NCI-H748 treated with DMSO at 0.1 percent for 48 hours (cell line): ENCODE measurements around the gene GTPBP6.
"Not testable (repeated sequence)": the region's sequence is repeated elsewhere in the genome, so short reads cannot be mapped to it uniquely, and the experiment has no call there.

Source experiments
- DNase-seq: peaks from one replicate; lab custom pipeline; 2025; lab: John Stamatoyannopoulos, UW

Gene GTPBP6

DNA sequence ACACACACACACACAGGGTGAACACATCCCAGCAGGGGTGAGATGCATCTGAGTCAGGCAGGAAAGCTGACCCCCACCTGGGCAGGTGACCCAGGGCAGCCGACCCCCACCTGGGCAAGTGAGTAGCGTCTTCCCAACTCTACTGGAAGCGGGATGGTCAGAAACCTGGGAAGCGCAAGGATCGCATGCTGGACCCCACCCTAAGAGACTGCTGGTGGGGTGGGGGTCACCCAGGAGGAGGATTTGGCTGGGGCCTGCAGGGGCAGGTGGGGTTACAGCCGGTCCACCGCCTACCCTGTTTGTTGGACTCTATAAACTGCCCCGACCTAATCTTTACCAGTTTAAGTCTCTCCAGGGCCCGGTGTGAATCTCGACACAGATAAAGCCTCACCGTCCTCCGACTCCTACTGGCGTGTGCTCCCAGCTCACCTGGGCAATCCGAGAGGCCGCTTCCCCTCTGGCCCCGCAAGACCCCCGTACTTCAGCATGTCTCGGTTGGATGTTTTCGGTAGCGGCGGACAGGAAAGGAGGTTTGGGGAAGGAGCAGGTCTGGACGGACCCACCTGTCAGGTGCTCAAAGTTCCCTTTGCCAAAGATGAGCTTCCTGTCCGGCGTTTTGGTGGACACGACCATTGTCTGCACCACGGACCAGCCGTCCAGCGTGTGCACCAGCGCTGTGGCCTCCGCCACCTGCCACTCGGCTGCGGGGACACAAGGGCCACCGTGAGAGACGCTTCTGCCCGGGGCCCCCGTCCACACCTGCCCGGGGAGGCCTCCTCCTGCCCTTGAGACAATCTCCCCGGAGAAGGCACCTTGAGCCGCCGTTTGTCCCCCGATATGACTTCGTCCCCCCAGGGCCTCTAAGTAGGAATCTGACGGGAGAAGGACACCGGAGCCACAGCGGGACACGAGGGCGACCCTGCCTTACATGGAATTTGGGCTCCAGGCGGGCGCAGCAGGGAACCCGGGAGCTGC lies 2.0 kb downstream of the GTPBP6 start:
- DNase-seq, result no peak

DNA sequence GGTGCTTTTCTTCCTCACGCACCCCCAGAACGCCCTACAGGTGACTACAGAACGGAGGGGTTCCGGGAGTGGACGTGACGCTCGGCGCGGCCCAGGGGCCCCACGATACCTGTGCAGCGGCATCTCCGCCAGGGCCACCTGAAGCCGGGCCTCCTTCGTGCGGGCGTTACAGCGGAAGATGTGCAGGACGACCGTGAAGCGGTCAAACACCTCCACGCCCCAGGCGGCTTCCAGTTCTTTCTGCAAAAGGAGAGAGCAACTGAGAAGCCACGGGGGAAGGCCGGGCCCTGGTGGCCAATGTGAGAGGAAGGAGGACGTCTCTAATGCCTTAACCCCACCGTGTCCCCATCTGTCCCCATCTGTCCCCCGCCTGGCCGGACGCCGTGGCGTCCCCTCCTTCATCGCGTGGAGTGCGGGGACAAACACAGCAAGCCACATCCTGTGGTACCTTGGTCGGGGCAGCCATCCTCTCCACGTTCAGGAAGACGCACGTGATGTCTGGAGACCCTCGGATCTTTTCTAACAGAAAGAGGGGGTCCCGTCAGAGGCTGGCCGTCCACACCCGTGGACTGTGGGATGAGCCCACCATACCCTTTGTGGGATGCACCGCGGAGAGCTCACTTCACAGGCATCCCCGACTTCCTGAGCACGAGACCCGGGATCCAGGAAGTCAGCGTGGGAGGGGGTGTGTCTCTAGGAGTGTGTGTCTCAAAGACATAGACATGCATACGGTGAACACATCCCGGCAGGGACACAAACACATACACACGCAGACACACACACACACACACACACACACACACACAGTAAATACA lies 3.6 kb downstream of the GTPBP6 start:
- no peak for DNase-seq

- DNase-seq, result no peak
Measured at GRCh38 chrX:314049-314448, 4.5 kb downstream of the GTPBP6 start.

- no peak for DNase-seq
Measured at GRCh38 chrX:313546-313945, 5.0 kb downstream of the GTPBP6 start.

DNA sequence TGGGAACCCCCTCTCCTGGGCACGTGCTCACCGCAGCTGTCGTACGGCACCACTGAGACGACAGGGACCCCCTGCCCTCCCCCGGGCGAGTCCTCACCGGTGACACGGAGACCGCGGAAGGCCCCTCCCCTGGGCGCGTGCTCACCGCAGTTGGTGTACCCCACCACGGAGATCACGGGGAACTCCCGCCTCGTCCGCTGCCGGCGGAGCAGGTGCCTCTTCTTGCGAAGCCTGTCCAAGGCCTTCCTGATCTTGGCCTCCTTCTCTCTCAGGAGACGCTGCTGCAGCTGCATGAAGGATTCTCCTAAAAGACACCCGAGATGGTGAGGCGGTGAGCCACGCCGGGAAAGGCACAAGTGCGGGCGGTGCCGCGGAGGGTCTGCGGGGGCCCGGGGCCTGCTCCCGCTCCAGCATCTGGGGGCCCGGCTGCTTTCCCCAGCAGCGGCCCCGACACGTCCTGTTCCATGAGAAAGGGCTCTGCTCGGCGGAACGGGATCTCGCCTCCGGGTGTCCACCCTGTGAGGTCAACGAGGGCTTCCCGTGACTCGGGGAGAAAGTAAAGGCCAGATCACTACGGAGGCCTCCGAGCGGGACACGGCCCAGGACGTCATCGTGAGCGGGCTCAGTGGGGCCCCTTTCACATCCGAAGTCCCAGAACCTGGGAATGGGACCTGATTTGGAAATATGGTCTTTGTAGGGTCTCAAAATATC lies 5.8 kb downstream of the GTPBP6 start:
- no peak for DNase-seq

DNA sequence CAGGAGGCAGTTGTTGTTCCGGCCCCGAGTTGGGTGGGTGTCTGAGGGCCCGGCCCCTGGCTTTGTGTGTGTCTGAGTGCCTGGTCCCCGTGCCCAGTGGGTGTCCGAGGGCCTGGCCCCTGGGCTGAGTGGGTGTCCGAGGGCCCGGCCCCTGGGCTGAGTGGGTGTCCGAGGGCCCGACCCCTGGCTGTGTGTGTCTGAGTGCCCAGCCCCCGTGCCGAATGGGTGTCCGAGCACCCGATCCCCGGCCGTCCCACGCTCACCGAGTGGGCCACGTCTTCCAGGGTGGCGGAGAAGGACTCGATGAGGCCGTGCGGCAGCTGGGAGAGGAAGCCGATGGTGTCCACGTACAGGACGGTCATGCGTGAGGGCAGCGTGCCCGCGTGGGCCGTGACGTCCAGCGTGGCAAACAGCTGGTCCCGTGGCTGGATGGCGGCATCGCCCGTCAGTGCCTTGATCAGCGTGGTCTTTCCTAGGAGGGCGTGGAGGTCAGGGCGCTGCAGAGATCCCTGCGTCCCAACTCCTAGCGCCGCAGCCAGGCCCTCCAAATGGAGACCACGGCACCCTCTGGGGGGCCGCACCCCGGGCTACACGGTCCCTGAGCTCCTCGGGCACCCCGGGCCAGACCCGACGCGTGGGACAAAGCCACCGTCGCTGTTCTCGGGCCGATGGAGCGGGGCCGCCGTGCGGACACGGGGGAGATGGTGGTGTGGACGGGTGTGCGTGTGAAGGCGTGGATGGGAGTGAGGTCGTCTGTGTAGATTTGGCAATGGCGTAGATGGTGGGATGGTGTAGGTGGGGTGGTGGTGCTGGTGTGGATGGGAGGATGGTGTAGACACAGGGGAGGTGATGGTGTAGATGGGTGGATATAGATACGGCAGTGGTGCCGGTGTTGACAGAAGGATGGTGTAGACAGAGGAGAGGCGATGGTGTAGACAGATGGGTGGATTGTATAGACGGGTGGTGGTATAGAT lies 7.2 kb downstream of the GTPBP6 start:
- no peak for DNase-seq

- DNase-seq, result no peak
Measured at GRCh38 chrX:310621-311155, 7.9 kb downstream of the GTPBP6 start.

GRCh38 chrX:308821-309520 lies 9.6 kb downstream of the GTPBP6 start:
- no peak for DNase-seq

GRCh38 chrX:307261-308111 lies 11.1 kb downstream of the GTPBP6 start:
- no peak for DNase-seq

- DNase-seq, result not testable (repeated sequence)
Measured at GRCh38 chrX:306614-307251, 11.9 kb downstream of the GTPBP6 start.

GRCh38 chrX:305781-306613 lies 12.6 kb downstream of the GTPBP6 start:
- not testable (repeated sequence) for DNase-seq

DNA sequence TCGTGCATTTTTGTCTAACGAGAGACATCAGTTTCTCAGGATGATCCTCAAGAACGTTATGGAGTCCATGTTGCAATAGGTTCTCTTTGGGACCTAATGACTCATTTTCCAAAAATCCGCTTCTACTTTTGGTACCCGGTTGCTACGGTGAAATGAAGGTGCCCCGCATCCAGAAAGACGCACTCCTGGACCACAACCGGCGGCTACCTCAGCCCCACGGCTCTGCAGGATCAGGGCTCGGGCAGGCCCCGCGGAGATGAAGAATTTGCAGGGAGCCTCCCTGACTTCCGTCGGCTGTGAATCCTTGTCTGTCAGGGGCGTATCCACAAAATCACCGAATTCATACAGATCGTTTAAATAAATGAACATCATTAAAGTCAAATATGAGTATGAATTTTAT lies 15.6 kb downstream of the GTPBP6 start:
- no peak for DNase-seq

GRCh38 chrX:300334-300733 lies 18.3 kb downstream of the GTPBP6 start:
- DNase-seq, result no peak

GRCh38 chrX:298993-299392 lies 19.6 kb downstream of the GTPBP6 start:
- no peak for DNase-seq

DNA sequence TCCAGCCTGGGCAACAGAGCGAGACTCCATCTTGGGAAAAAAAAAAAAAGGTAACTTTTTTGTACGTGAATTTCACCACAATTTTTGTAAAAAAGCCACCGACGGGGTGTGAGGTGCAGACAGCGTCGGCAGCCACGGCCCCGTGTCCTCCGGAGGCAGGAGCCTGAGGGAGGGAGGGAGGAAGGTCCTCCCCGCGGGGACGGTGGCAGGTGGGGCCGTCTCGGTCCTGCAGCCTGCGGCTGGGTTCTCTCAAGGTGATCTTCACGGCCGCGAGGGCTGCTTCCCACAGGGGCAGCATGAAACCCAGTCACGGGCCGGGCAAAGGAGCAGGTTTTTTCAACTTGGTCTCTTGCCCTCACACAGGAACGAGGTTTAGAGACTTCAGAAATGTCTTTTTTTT lies 23.5 kb downstream of the GTPBP6 start:
- DNase-seq, result no peak

- DNase-seq, result no peak
Measured at GRCh38 chrX:292900-293897, 25.4 kb downstream of the GTPBP6 start.
